B cell (primary cell): Measurements from ENCODE around the gene MAP3K1.

Source experiments
- CTCF ChIP-seq: fragments of 200-600 bp; IDR thresholded peaks from one replicate; pipeline ENCODE4 v1.8.0; 2022; ENCODE audit warnings: antibody characterized with exemption, mild to moderate bottlenecking
- EZH2 ChIP-seq: IDR thresholded peaks from 2 replicates; pipeline ENCODE4 v1.6.1; 2012; ENCODE audit warnings: borderline replicate concordance, low read depth, mild to moderate bottlenecking, moderate library complexity, low read length; ENCODE audit not compliant: insufficient read depth, poor library complexity, severe bottlenecking

GRCh38 chr5:56871777-56872176 is 56.4 kb downstream of the MAP3K1 start:
- no peak for TF ChIP-seq CTCF
- no peak for TF ChIP-seq EZH2
